Stimulated activated CD4-positive, alpha-beta T cell treated with anti-CD3 and anti-CD28 coated beads, Interleukin-4, amount 100 ng/mL, for 4 hours (primary cell): ENCODE results near the gene PSTPIP1.
A peak's percentile ranks its signal among the peaks of the same experiment; 100 is the strongest.
"Not testable (repeated sequence)": the region's sequence is repeated elsewhere in the genome, so short reads cannot be mapped to it uniquely, and the experiment has no call there.

ENCODE experiments used
- DNase-seq, 2 experiments: peaks; one replicate each; pipeline ENCODE4 v3.0.0-alpha.2; 2020

Gene PSTPIP1

GRCh38 chr15:76994971-76995945 lies at the start of gene PSTPIP1:
Gene PSTPIP1, plus strand, starts transcription at chr15:76995126. Its CDS starts 448 bp downstream, at chr15:76995574.
- peak; percentile 57 to 63 for DNase-seq

DNA sequence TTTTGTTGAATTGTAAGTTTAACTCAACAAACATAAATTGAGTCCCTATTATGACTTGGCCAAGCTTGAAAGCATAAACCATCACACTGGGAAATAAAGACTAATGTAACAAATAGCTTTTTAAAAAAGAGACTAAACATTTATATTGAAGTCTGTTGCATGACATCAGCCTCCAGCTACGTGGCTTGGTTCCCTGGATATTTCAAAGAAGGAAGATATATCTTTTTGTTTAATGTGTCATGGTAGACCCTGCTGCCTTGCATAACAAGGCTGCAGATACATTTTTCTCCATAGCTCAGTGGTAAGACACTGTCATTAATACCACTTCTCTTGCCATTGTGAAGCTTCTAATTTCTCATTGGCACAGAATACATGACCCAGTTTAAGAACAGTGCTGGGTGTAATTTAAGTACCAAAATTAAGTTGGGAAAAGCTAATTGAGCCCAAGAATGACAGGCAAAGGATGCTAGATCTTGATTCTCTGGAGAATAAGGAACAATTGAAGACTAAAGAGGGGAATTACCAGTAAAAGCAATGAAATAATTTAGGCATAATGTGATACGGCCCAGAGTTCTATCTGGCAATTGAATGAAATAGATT lies 49.3 kb upstream of the PSTPIP1 start:
- no peak for DNase-seq

- DNase-seq: no peak
Observed at GRCh38 chr15:76947454-76947853, 47.5 kb upstream of the PSTPIP1 start.

DNA sequence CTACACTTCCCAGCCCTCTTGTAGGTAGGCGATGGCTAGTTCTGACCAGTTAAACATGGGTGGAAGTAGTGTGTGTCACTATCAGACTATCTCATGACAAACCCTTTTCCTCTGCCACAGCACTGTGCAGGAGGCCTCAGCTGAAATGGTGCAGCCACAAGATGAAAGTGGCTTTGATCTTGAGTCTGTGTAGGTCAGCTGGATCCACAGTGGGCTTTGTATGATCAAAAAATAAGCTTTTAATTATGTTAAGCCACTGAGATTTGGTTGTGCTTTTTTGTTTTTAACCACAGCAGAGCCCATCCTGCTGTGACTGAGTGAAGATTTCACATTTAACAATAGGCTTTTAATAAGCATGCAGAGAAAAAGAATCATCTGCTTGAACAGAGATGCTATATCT lies 43.7 kb upstream of the PSTPIP1 start:
- no peak for DNase-seq

DNA sequence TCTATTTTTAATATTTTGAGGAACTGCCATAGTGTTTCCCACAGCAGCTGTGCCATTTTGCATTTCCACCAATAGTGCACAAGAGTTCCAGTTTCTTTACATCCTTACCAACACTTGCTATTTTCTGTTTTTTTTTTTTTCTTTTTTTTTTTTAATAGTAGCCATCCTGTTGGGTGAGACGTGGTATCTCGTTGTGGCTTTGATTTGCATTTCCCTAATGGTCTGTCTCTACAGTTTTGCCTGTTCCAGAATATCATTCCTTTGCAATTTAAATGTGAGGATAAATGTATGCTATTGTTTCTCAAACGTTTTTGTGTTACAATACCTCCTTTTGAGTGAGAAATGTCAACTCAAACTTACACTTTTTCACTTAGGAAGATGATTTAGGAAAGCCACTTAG lies 41.0 kb upstream of the PSTPIP1 start:
- no peak for DNase-seq

- no peak for DNase-seq
Observed at GRCh38 chr15:76954744-76955143, 40.2 kb upstream of the PSTPIP1 start.

GRCh38 chr15:76961268-76962011 lies 33.5 kb upstream of the PSTPIP1 start:
- DNase-seq: no peak

GRCh38 chr15:76962337-76963013 lies 32.5 kb upstream of the PSTPIP1 start:
- DNase-seq: no peak

DNA sequence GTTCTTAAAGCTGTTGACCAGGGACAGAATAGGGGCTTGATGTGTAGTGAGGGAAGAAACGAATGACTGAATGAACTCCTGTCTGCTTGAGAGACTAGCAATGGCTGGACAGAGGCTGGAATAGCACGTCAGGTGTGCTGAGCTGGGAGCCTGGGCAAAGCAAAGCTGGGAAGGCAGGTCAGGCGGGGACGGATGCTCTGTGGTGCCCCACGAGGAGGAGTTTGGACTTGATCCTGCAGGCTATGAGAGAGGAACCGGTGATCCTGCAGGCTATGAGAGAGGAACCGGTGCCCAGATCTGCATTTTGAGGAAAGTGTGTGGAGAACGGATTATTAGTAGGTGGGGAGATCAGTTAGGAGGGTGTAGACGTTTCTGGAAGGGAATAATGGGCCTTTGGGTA lies 31.3 kb upstream of the PSTPIP1 start:
- DNase-seq: no peak

DNA sequence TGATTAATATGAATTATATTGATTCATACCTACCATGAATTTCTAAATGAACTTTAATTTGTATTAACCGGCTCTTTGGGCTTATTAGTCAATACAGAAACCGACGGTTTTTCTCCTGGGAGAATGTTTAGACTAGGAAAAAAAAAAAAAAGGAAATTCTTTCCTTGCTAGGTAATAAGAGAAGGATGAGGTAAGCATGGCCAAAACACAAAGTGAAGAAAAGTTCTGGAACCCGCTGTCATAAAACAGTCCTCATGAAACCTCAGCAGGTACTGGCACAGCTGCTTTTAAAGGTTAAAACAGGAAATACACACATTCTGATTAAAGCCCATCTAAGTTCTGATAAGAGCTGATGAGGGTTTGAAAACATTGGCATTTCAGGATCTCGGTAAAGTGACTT lies 30.8 kb upstream of the PSTPIP1 start:
- DNase-seq: no peak

GRCh38 chr15:76966051-76966450 lies 28.9 kb upstream of the PSTPIP1 start:
- DNase-seq: not testable (repeated sequence)

DNA sequence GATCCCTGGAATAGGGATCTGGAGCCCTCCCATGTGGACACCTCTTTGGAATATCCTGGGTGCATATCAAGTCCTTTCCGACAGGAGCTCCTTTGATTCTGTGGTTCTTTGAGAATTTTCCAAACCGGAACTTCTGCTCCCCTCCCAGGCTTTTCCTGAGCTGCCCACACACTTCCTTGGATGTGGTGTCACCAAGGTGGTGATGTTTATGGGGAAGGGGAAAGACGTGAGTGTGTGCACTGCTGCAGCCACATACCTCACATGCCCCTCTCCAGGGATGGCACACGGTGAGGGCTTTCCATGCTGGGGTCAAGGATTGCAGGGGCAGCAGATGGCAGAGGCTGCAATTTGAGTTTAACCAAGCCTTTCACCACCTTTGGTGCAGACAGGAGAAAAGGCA lies 27.9 kb upstream of the PSTPIP1 start:
- no peak for DNase-seq

GRCh38 chr15:76968306-76968705 lies 26.6 kb upstream of the PSTPIP1 start:
- DNase-seq: no peak

DNA sequence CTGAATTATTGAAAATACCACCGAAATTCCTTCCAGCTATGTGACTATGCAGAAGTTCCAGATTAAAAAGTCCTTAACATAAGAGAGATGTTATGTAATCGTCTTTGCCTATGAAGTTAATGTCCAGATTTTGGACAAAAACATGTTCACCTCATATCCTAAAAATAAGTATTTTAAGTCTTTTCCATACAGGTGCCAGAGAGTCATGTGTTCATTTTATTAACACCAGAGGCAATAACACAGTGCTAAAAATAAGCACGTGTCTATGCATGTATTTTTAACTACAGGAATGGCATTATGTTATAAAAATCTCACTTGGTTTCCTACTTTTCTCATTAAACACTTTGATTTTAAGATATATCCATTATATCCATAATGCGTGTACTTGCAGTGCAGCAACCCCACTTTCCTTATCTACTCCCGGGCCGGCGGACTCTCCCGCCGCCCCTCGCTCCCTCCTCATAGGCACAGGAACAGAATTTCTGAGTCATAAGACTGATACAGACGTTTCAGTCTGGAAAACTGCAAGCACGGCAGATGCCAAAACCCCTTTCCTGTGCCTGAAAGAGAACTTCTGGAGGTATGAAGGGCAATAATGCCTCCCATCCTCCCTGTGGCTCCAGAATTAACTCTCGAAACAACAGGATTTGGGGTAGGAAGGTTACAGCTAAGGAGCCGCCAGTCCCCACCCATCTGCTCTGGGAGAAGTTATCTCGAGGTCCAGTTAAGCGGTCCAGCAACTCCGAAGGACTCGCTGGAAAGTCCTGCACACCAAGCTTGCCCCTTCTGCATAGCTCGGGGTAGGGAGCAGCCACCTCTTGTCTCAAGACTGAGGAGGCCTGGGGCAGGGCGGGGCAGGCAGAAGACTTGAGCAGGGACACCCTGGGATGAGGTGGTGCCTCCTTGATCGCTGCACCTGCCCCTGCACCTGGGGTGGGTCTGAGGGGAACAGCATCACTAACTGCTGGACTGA lies 22.3 kb upstream of the PSTPIP1 start:
- DNase-seq: no peak

DNA sequence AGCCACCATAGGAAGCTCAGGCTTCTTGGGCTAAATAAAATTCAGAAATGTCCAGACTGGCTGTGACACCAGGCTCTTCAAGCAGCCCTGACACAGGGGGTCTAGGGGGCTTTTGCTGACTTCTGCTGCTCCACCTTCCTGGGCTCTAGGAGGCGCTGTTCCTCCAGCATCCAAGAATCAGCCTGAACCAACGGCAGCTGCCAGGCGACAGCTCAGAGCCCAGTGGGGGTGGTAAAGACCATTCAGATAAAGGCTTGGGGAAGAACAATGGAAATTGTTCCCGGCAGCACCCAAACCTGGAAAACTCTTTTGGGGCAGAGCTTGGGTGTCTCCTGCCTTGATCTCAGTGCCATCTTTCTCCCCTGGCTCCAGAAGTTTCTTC lies 21.6 kb upstream of the PSTPIP1 start:
- DNase-seq: peak; percentile 56 to 57

DNA sequence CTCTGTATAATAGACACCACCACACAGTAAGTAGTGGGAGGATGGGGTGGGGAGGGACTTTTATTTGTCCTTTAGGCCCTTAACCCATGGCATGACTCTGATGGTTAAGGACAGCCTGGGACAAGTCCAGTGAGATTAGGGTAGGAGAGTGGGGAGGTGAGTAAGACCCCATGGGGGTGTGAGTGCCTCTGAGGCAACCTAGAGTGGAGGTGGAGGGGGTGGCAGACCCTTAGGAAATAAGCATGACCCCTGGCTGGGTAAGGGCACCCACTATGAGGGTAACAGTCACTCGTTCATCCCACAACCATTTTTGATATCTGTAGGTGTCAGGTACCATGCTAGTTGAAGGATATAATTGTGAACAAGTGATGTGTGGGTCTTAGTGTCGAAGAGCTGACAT lies 21.0 kb upstream of the PSTPIP1 start:
- no peak for DNase-seq

- DNase-seq: no peak
Observed at GRCh38 chr15:76974456-76975036, 20.4 kb upstream of the PSTPIP1 start.

DNA sequence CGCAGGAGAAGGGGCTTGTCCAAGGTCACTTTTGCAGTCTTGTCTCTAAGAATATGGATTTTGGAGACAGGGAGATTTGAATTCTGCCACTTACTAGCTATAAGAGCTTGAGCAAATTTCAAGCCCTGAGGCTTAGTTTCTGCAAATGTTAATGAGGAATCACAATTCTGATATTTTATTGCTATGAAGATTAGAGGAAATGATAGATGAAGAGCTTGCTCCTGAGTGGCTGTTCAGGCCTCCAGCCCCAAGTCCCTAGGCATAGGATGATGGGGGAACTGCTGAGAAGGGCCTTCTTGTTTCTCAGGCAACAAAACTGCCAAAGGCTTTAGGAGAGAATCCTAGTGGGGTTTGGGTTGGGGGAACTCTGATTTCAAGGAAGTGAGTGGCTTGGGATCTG lies 18.8 kb upstream of the PSTPIP1 start:
- DNase-seq: no peak

GRCh38 chr15:76976572-76977270 lies 18.2 kb upstream of the PSTPIP1 start:
- DNase-seq: no peak

DNA sequence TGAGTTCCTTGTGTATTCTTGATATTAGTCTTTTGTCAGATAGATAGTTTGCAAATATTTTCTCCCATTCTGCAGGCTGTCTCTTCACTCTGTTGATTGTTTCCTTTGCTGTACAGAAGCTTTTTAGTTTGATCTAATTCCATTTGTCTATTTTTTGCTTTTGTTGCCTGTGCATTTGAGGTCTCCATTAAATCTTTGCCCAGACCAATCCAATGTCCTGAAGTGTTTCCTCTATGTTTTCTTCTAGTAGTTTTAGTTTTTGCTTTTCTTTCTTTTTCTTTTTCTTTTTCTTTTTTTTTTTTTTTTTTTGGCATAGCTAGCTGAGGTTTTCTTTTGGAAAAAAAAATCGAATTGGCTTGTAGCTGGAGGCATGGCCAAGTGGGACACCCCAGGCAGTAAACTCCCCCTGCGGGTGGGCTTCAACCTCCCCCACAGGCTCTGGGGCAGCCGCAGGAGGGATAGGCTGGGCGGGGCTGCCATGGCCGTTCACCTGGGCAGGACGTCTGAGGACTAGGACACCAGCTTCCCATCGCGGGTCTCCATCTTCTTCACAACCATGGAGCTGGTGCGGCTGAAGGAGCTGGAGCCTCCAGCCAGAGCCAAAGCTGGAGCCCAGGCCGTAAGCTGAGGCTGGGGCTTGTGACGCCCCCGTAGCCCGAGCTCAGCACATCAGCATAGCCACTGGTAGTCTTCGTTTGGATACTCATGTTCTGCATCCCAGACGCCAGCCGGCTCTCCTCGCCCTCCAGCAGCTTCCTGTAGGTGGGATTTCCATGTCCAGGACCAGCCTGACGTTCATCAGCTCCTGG lies 16.2 kb upstream of the PSTPIP1 start:
- DNase-seq: no peak
